ENCODE results near the gene XYLT1.

DNA sequence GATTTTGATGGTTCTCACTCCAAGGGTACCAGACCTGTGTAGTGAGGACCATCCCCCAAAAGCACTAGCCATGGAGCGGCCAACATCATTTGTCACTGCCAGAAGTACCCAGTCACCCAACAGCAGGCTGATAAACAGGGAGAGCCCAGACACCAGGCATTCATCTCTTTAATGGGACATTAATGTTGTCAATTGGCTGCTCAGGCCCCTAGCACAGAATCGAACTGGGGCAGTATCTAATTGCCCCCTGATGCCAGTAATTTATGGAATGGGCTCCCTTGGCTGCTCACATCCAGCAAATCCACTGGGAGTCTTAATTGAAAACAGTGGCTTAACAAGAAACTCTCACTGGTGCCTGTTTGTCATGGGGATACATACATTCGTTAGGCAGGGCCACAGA is 344.6 kb downstream of the XYLT1 start:
- TF ChIP-seq, protein P1, sequence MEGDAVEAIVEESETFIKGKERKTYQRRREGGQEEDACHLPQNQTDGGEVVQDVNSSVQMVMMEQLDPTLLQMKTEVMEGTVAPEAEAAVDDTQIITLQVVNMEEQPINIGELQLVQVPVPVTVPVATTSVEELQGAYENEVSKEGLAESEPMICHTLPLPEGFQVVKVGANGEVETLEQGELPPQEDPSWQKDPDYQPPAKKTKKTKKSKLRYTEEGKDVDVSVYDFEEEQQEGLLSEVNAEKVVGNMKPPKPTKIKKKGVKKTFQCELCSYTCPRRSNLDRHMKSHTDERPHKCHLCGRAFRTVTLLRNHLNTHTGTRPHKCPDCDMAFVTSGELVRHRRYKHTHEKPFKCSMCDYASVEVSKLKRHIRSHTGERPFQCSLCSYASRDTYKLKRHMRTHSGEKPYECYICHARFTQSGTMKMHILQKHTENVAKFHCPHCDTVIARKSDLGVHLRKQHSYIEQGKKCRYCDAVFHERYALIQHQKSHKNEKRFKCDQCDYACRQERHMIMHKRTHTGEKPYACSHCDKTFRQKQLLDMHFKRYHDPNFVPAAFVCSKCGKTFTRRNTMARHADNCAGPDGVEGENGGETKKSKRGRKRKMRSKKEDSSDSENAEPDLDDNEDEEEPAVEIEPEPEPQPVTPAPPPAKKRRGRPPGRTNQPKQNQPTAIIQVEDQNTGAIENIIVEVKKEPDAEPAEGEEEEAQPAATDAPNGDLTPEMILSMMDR (conservative IDR thresholded peaks at IDR 0.05): no peak
- TF ChIP-seq EZH2 (IDR thresholded peaks at IDR 0.05; ENCODE audit: low read depth): no peak

Measured in PC-9 (cell line).